Suprapubic skin (tissue), 4 donors: ENCODE results near the gene PLIN3. TPM values are rescaled to one million over a fixed set of nuclear protein-coding genes. Genes with fewer than 3 reads are reported as not detected.

ENCODE experiments used
- DNase-seq, 2 donors: peaks; one replicate each; pipeline ENCODE4 v3.0.0-alpha.2; 2019; ENCODE audit warnings: low spot score in 2 of 2
- H3K27ac ChIP-seq: fragments of 200-600 bp; sonication (generic); one replicate; pipeline ENCODE4 v1.5.1; 2019
- H3K27me3 ChIP-seq: fragments of 200-600 bp; sonication (generic); one replicate; pipeline ENCODE4 v1.5.1; 2019
- H3K36me3 ChIP-seq: fragments of 200-600 bp; sonication (generic); one replicate; pipeline ENCODE4 v1.5.1; 2019
- H3K4me1 ChIP-seq: fragments of 200-600 bp; sonication (generic); one replicate; pipeline ENCODE4 v1.5.1; 2019
- H3K4me3 ChIP-seq: fragments of 200-600 bp; sonication (generic); one replicate; pipeline ENCODE4 v1.5.1; 2019; ENCODE audit warnings: mild to moderate bottlenecking
- H3K9me3 ChIP-seq: fragments of 200-600 bp; sonication (generic); one replicate; pipeline ENCODE4 v1.5.1; 2019
- CTCF ChIP-seq, 2 donors: fragments of 200-600 bp in 1 of 2; fragments of 450-650 bp in 1 of 2; sonication (generic) in 1 of 2; IDR thresholded peaks; one replicate each; pipeline ENCODE4 v1.5.1; 2016 to 2019; ENCODE audit warnings: antibody characterized with exemption in 2 of 2, mild to moderate bottlenecking in 1 of 2, moderate library complexity in 1 of 2
- EP300 ChIP-seq: sonication (generic); formaldehyde crosslinking; IDR thresholded peaks from one replicate; pipeline ENCODE4 v1.6.1; 2017; ENCODE audit warnings: antibody characterized with exemption
- POLR2A ChIP-seq, 2 donors: fragments of 450-650 bp; IDR thresholded peaks; one replicate each; pipeline ENCODE4 v1.6.1; 2017; ENCODE audit warnings: antibody characterized with exemption in 2 of 2, mild to moderate bottlenecking in 2 of 2, moderate library complexity in 2 of 2
- POLR2AphosphoS5 ChIP-seq, 3 donors: sonication (generic); formaldehyde crosslinking; IDR thresholded peaks; one replicate each; pipeline ENCODE4 v1.6.1; 2017; ENCODE audit warnings: antibody characterized with exemption in 3 of 3
- whole genome bisulfite sequencing: methylation state at CpG from one replicate; pipeline ENCODE4 v1.1.5; 2018; 5-methylcytosine and 5-hydroxymethylcytosine counted together
- total RNA-seq, 4 donors: library from RNA; depleted of rRNA; stranded (reverse); fragments of >200 nt; gene quantifications; one replicate each; pipeline ENCODE4 v1.1.0, GENCODE V29; 2016

PLIN3 gene, protein sequence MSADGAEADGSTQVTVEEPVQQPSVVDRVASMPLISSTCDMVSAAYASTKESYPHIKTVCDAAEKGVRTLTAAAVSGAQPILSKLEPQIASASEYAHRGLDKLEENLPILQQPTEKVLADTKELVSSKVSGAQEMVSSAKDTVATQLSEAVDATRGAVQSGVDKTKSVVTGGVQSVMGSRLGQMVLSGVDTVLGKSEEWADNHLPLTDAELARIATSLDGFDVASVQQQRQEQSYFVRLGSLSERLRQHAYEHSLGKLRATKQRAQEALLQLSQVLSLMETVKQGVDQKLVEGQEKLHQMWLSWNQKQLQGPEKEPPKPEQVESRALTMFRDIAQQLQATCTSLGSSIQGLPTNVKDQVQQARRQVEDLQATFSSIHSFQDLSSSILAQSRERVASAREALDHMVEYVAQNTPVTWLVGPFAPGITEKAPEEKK
- 10 to 100 TPM; 52.4 to 74.9 (median 65.5) TPM for total RNA-seq

DNA sequence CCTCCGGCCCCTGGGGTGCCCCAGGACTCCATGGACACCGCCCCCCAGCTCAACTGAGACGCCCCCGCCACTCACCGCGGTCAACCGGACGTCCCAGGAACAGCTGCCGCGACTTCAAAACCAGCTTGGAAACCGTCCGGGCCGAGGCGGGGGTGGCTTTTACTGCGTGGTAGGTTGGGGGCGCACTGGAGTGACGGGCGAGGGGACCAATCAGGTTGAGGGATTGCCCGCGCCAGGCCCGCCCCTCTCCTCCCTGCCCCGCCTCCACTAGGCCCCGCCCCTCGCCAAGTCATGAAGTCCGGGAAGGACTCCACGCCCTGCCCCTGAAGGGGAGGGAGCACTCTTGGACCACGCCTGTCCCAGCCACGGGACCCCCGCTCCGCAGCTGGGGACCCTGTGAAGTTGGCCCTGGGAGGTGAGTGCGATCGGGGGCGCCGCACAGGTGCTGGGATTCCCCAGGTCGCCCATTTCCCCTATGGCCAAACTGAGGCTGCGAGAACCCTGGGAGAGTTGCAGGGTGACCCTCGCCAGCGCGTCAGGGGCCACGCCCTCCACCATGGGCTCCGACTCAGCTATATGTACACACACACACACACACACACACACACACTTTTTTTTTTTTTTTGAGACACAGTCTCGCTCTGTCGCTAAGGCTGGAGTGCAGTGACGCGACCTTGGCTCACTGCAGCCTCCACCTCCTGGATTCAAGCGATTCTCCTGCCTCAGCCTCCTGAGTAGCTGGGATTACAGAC, at the start of gene PLIN3:
Gene PLIN3 (minus strand): TSS at position 134 of the 752 bp plus-strand sequence. CDS start 6,273 bp downstream, outside the sequence.
- Histone ChIP-seq H3K4me1 (peaks cover 30% of the 10 kb centered on the region), H3K4me3 (peak within 1 kb of the TSS; percentile 86), H3K9me3 (no peaks in the 10 kb centered on the region), H3K27me3 (no peaks in the 10 kb centered on the region), H3K27ac (peak within 1 kb of the TSS; percentile 88), H3K36me3 (no peaks in the 10 kb centered on the region)
- TF ChIP-seq EP300 (no peak), POLR2A (IDR thresholded peaks at IDR 0.05) (peak in 1 of 2 donors; percentile 39), POLR2AphosphoS5 (IDR thresholded peaks at IDR 0.05) (no peak), CTCF (IDR thresholded peaks at IDR 0.05) (no peak)
- WGBS: 15% methylated on average over 11 of the region's 46 CpGs
- DNase-seq: peak; percentile 99

DNA sequence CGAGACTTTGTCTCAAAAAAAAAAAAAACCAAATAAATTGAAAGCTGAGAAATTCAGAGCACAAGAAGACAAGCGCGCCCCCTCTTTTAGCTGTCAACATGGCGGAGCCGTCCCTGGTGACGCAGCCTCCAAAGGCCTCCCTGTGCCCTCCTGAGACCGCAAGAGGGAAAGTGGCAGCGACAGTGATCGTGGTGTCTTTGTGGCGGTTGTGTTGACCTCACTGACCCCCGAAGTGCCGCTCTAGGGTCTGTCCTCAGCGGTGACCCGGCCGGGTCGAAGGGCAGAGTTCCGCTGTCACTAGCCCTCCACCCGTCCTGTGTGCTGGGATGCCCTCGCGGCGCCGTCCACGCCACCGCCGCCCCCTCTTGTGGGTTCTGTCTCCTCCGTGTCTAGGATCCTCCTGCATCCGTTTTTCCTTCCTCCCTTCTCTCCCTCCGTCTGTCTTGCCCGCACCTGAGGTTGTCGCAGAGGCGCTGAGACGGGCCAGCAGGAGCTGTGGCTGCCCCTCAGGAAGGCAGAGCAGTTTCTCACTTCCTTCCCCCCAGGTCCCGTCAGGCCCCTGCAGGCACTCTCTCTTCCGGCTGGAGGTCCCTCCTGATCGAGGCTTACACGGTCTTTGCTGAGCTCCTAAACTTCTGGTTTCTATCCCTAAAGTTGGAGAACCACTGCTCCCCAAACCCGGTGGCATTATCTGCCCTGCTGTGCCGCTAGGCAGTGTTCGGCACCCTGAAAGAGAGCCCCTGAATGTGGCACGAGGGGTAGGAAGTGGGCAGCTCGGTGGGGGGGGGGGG, 49.0 kb upstream of the PLIN3 start:
- Histone ChIP-seq H3K4me3 (peak overlapping the region; percentile 31), H3K27me3 (no peaks in the 10 kb centered on the region), H3K4me1 (peaks cover 38% of the 10 kb centered on the region), H3K27ac (peak overlapping the region; percentile 32), H3K9me3 (no peaks in the 10 kb centered on the region), H3K36me3 (no peaks in the 10 kb centered on the region)
- TF ChIP-seq EP300 (no peak), CTCF (IDR thresholded peaks at IDR 0.05) (no peak), POLR2AphosphoS5 (IDR thresholded peaks at IDR 0.05) (no peak), POLR2A (IDR thresholded peaks at IDR 0.05) (no peak)
- WGBS: 87% methylated on average over 41 of the region's 41 CpGs
- peak in 1 of 2 donors; percentile 68 for DNase-seq

- Histone ChIP-seq H3K27me3 (no peaks in the 10 kb centered on the region), H3K36me3 (no peaks in the 10 kb centered on the region), H3K27ac (peak overlapping the region; percentile 63), H3K4me1 (peaks cover 52% of the 10 kb centered on the region), H3K9me3 (no peaks in the 10 kb centered on the region), H3K4me3 (peak overlapping the region; percentile 31)
- WGBS: 54% methylated on average over 19 of the region's 23 CpGs
- no peak for DNase-seq
- TF ChIP-seq CTCF (IDR thresholded peaks at IDR 0.05): no peak
- no peak for TF ChIP-seq POLR2AphosphoS5 (IDR thresholded peaks at IDR 0.05)
- no peak for TF ChIP-seq POLR2A (IDR thresholded peaks at IDR 0.05)
- TF ChIP-seq EP300: no peak
Measured at GRCh38 chr19:4914736-4915501, 47.5 kb upstream of the PLIN3 start.

GRCh38 chr19:4913996-4914735, 46.7 kb upstream of the PLIN3 start:
- H3K4me3 ChIP-seq: peak overlapping the region; percentile 31
- 72% methylated on average over 24 of the region's 24 CpGs for WGBS
- no peaks in the 10 kb centered on the region for H3K27me3 ChIP-seq
- TF ChIP-seq CTCF (IDR thresholded peaks at IDR 0.05) (no peak), EP300 (no peak), POLR2AphosphoS5 (IDR thresholded peaks at IDR 0.05) (no peak)
- no peak for DNase-seq
- no peaks in the 10 kb centered on the region for H3K9me3 ChIP-seq
- H3K36me3 ChIP-seq: no peaks in the 10 kb centered on the region
- peaks cover 56% of the 10 kb centered on the region for H3K4me1 ChIP-seq
- peak overlapping the region; percentile 63 for H3K27ac ChIP-seq
